GM10266 (cell line): ENCODE results near the gene ARHGAP6.

Source experiments
- DNase-seq: peaks from one replicate; pipeline ENCODE4 v3.0.0; 2012; ENCODE audit errors: extremely low spot score
- CTCF ChIP-seq: IDR thresholded peaks from 2 replicates; pipeline ENCODE4 v1.5.1; 2012; ENCODE audit warnings: mild to moderate bottlenecking, low read depth; ENCODE audit not compliant: control insufficient read depth, insufficient read depth; ENCODE audit errors: missing control alignments

The ARHGAP6 gene

GRCh38 chrX:11611965-11612364 lies 53.8 kb downstream of the ARHGAP6 start:
- no peak for TF ChIP-seq CTCF
- no peak for DNase-seq

GRCh38 chrX:11611161-11611560 lies 54.6 kb downstream of the ARHGAP6 start:
- no peak for TF ChIP-seq CTCF
- no peak for DNase-seq

GRCh38 chrX:11609109-11609508 lies 56.6 kb downstream of the ARHGAP6 start:
- peak; percentile 3 for DNase-seq
- TF ChIP-seq CTCF = no peak

GRCh38 chrX:11606408-11606807 lies 59.3 kb downstream of the ARHGAP6 start:
- no peak for TF ChIP-seq CTCF
- no peak for DNase-seq

- no peak for TF ChIP-seq CTCF
- no peak for DNase-seq
These were observed 65.1 kb downstream of the ARHGAP6 start for GRCh38 chrX:11600578-11600977.

- TF ChIP-seq CTCF = no peak
- DNase-seq = no peak
These were observed 68.2 kb downstream of the ARHGAP6 start for GRCh38 chrX:11597479-11597878.

- no peak for DNase-seq
- TF ChIP-seq CTCF = no peak
These were observed 73.9 kb downstream of the ARHGAP6 start for GRCh38 chrX:11591723-11592346.
